H9 (cell line): ENCODE results near the gene UCP1. TPM values are rescaled to one million over a fixed set of nuclear protein-coding genes. Genes with fewer than 3 reads are reported as not detected.

ENCODE experiments used
- DNase-seq: peaks from one replicate; pipeline ENCODE4 v3.0.0-alpha.2; 2017
- H2AFZ ChIP-seq: one replicate; pipeline ENCODE4 v1.6.1; 2013; ENCODE audit warnings: mild to moderate bottlenecking, low read length, control low read depth, moderate library complexity
- H2AK5ac ChIP-seq: 2 replicates; pipeline ENCODE4 v1.6.1; 2013; ENCODE audit warnings: low read length, control low read depth, mixed read lengths; ENCODE audit not compliant: insufficient read length
- H2BK120ac ChIP-seq: one replicate; pipeline ENCODE4 v1.6.1; 2013; ENCODE audit warnings: low read depth, mild to moderate bottlenecking, low read length, control low read depth, inconsistent platforms; ENCODE audit not compliant: poor library complexity, severe bottlenecking
- H2BK12ac ChIP-seq: 2 replicates; pipeline ENCODE4 v1.6.1; 2013; ENCODE audit warnings: low read length, control low read depth, mixed read lengths, low read depth; ENCODE audit not compliant: insufficient read length
- H2BK15ac ChIP-seq: 2 replicates; pipeline ENCODE4 v1.6.1; 2013; ENCODE audit warnings: low read depth, low read length, control low read depth
- H2BK20ac ChIP-seq: one replicate; pipeline ENCODE4 v1.6.1; 2013; ENCODE audit warnings: low read depth, mild to moderate bottlenecking, low read length, control low read depth, inconsistent platforms; ENCODE audit not compliant: poor library complexity, severe bottlenecking
- H2BK5ac ChIP-seq: 2 replicates; pipeline ENCODE4 v1.6.1; 2013; ENCODE audit warnings: low read length, control low read depth, mixed read lengths; ENCODE audit not compliant: insufficient read length
- H3K14ac ChIP-seq: 2 replicates; pipeline ENCODE4 v1.6.1; 2013; ENCODE audit warnings: low read length, control low read depth; ENCODE audit not compliant: insufficient read depth
- H3K18ac ChIP-seq: 2 replicates; pipeline ENCODE4 v1.6.1; 2013; ENCODE audit warnings: low read depth, mild to moderate bottlenecking, mixed read lengths, low read length, control low read depth; ENCODE audit not compliant: insufficient read length
- H3K23ac ChIP-seq: 2 replicates; pipeline ENCODE4 v1.6.1; 2013; ENCODE audit warnings: low read length, control low read depth, mixed read lengths, low read depth; ENCODE audit not compliant: insufficient read length
- H3K23me2 ChIP-seq: 2 replicates; pipeline ENCODE4 v1.6.1; 2013; ENCODE audit warnings: low read depth, mild to moderate bottlenecking, mixed read lengths, low read length, control low read depth; ENCODE audit not compliant: insufficient read length, poor library complexity, severe bottlenecking
- H3K27ac ChIP-seq: 2 replicates; pipeline ENCODE4 v1.5.1; 2013; ENCODE audit warnings: low read length, control low read depth, mixed read lengths, low read depth; ENCODE audit not compliant: insufficient read length
- H3K27me3 ChIP-seq: 2 replicates; pipeline ENCODE4 v1.6.1; 2013; ENCODE audit warnings: low read length, control low read depth, inconsistent platforms; ENCODE audit not compliant: insufficient read depth
- H3K4ac ChIP-seq: 2 replicates; pipeline ENCODE4 v1.6.1; 2013; ENCODE audit warnings: low read depth, mild to moderate bottlenecking, control low read depth, inconsistent platforms, low read length, moderate library complexity
- H3K4me1 ChIP-seq: 2 replicates; pipeline ENCODE4 v1.6.1; 2013; ENCODE audit warnings: low read length, control low read depth, inconsistent platforms; ENCODE audit not compliant: insufficient read depth
- H3K4me2 ChIP-seq: 2 replicates; pipeline ENCODE4 v1.6.1; 2013; ENCODE audit warnings: low read length, control low read depth, mixed read lengths; ENCODE audit not compliant: insufficient read length, insufficient read depth
- H3K56ac ChIP-seq: 2 replicates; pipeline ENCODE4 v1.6.1; 2013; ENCODE audit warnings: low read depth, mild to moderate bottlenecking, mixed read lengths, low read length, control low read depth; ENCODE audit not compliant: insufficient read length
- H3K79me1 ChIP-seq: 2 replicates; pipeline ENCODE4 v1.6.1; 2013; ENCODE audit warnings: low read depth, mild to moderate bottlenecking, moderate library complexity, low read length, control low read depth, inconsistent platforms; ENCODE audit not compliant: insufficient read depth, poor library complexity, severe bottlenecking
- H3K79me2 ChIP-seq: 2 replicates; pipeline ENCODE4 v1.6.1; 2013; ENCODE audit warnings: low read length, control low read depth, inconsistent platforms; ENCODE audit not compliant: insufficient read depth
- H3K9ac ChIP-seq: 2 replicates; pipeline ENCODE4 v1.6.1; 2013; ENCODE audit warnings: low read length, control low read depth, mixed read lengths; ENCODE audit not compliant: insufficient read length; ENCODE audit errors: extremely low read depth
- H3K9me3 ChIP-seq: one replicate; pipeline ENCODE4 v1.6.1; 2013; ENCODE audit warnings: low read depth, low read length, inconsistent platforms; ENCODE audit not compliant: control insufficient read depth
- H3T11ph ChIP-seq: one replicate; pipeline ENCODE4 v1.6.1; 2013; ENCODE audit warnings: mild to moderate bottlenecking, low read length, control low read depth, inconsistent platforms
- H4K20me1 ChIP-seq: one replicate; pipeline ENCODE4 v1.6.1; 2013; ENCODE audit not compliant: control insufficient read depth, insufficient read length, insufficient read depth
- H4K5ac ChIP-seq: 2 replicates; pipeline ENCODE4 v1.6.1; 2013; ENCODE audit warnings: low read depth, mild to moderate bottlenecking, mixed read lengths, low read length, control low read depth; ENCODE audit not compliant: insufficient read length
- H4K8ac ChIP-seq: replicated peaks from 2 replicates; pipeline ENCODE4 v1.6.1; 2013; ENCODE audit warnings: low read length, control low read depth, mixed read lengths, low read depth; ENCODE audit not compliant: insufficient read length
- H4K91ac ChIP-seq: 2 replicates; pipeline ENCODE4 v1.6.1; 2013; ENCODE audit warnings: low read depth, mild to moderate bottlenecking, moderate library complexity, mixed read lengths, low read length, control low read depth; ENCODE audit not compliant: insufficient read length
- H3K27ac Mint-ChIP-seq, 3 experiments: 2 replicates in 2 of 3; 3 replicates in 1 of 3; pipeline ENCODE4 v1.8.0; 2020 to 2021; ENCODE audit warnings: mixed read lengths in 3 of 3, mild to moderate bottlenecking in 1 of 3, moderate library complexity in 1 of 3
- H3K27me3 Mint-ChIP-seq: 2 replicates; pipeline ENCODE4 v1.8.0; 2021; ENCODE audit warnings: low read depth, mild to moderate bottlenecking, moderate library complexity, mixed read lengths
- H3K36me3 Mint-ChIP-seq, 3 experiments: 2 replicates in 2 of 3; 3 replicates in 1 of 3; pipeline ENCODE4 v1.8.0; 2020 to 2021; ENCODE audit warnings: low read depth in 3 of 3, mixed read lengths in 3 of 3; ENCODE audit not compliant: insufficient read depth in 1 of 3
- H3K4me1 Mint-ChIP-seq, 2 experiments: 2 replicates each; pipeline ENCODE4 v1.8.0; 2020; ENCODE audit warnings: mixed read lengths in 2 of 2
- H3K4me3 Mint-ChIP-seq, 2 experiments: 2 replicates in 1 of 2; 3 replicates in 1 of 2; pipeline ENCODE4 v1.8.0; 2020 to 2021; ENCODE audit warnings: mild to moderate bottlenecking in 2 of 2, mixed read lengths in 2 of 2, moderate library complexity in 1 of 2
- H3K9me3 Mint-ChIP-seq, 2 experiments: 2 replicates in 1 of 2; 3 replicates in 1 of 2; pipeline ENCODE4 v1.8.0; 2020; ENCODE audit warnings: mild to moderate bottlenecking in 2 of 2, mixed read lengths in 2 of 2, moderate library complexity in 1 of 2
- WGBS: extraction: QIAGEN DNeasy Blood & Tissue Kit; methylation state at CpG from one replicate; pipeline ENCODE4 v1.1.7; 2013; ENCODE audit warnings: missing lambda C conversion rate, low lambda C conversion rate, mixed read lengths; ENCODE audit not compliant: insufficient read length; ENCODE audit errors: extremely low coverage; 5-methylcytosine and 5-hydroxymethylcytosine counted together
- total RNA-seq: library from RNA; stranded (reverse); gene quantifications from 2 replicates; pipeline ENCODE4 v1.2.1, GENCODE V29; 2021
- TF ChIP-seq, protein P1 (sequence below): fragments of 200-600 bp; sonication (generic); conservative IDR thresholded peaks from 3 replicates; pipeline ENCODE4 v1.8.0; 2021; ENCODE audit warnings: antibody characterized with exemption, mild to moderate bottlenecking

The UCP1 gene
- total RNA-seq, 1 experiment from 2014 or later: not detected

DNA sequence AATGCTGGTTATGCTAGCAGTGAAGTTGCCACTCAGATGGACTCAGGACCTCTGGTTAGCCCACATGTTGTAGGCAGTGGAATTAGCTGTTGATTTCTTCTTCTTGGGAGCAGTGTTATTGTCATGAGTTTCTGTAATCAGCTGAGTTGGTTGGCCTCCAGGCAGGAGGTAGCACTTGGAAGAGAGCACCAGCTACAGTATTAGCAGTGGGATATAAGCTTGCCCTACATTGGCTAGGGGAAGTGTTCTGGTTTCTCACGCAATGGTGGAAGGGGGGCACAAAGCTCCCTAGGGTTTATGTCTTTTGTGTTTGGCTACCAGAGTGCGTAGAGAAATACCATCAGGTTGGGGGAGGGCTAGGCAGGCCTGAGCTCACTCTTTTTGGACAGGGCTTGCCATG lies 34.0 kb upstream of the UCP1 start:
- H4K5ac ChIP-seq: no peak overlapping the region
- H3T11ph ChIP-seq: no peak overlapping the region
- no peaks in the 10 kb centered on the region for H3K23me2 ChIP-seq
- H3K27ac Mint-ChIP-seq: no peak overlapping the region; a peak in 1 of 7 replicates
- no peak overlapping the region for H3K4me3 Mint-ChIP-seq
- no peak overlapping the region for H3K4me2 ChIP-seq
- no peak overlapping the region for H4K91ac ChIP-seq
- no peaks in the 10 kb centered on the region for H3K9me3 ChIP-seq
- no peaks in the 10 kb centered on the region for H3K36me3 Mint-ChIP-seq
- H3K9me3 Mint-ChIP-seq: no peaks in the 10 kb centered on the region; a peak in 1 of 5 replicates
- H3K23ac ChIP-seq: no peak overlapping the region
- no peak overlapping the region for H3K18ac ChIP-seq
- H3K79me1 ChIP-seq: no peaks in the 10 kb centered on the region
- WGBS: no CpG with 5 or more reads among the region's 2 CpGs
- no peak overlapping the region for H4K8ac ChIP-seq
- no peaks in the 10 kb centered on the region for H4K20me1 ChIP-seq
- no peak for DNase-seq
- peaks cover 9 to 11% of the 10 kb centered on the region in 2 experiments for H3K4me1 Mint-ChIP-seq
- no peak overlapping the region for H3K56ac ChIP-seq
- no peak overlapping the region for H3K14ac ChIP-seq
- no peak overlapping the region for H3K9ac ChIP-seq
- no peaks in the 10 kb centered on the region for H3K27me3 Mint-ChIP-seq
- H2BK120ac ChIP-seq: no peak overlapping the region
- no peaks in the 10 kb centered on the region for H3K79me2 ChIP-seq
- H2AFZ ChIP-seq: no peak overlapping the region
- no peak overlapping the region for H3K27ac ChIP-seq
- no peak overlapping the region for H2BK20ac ChIP-seq
- no peak overlapping the region for H2BK12ac ChIP-seq
- H2AK5ac ChIP-seq: no peak overlapping the region
- TF ChIP-seq, protein P1, sequence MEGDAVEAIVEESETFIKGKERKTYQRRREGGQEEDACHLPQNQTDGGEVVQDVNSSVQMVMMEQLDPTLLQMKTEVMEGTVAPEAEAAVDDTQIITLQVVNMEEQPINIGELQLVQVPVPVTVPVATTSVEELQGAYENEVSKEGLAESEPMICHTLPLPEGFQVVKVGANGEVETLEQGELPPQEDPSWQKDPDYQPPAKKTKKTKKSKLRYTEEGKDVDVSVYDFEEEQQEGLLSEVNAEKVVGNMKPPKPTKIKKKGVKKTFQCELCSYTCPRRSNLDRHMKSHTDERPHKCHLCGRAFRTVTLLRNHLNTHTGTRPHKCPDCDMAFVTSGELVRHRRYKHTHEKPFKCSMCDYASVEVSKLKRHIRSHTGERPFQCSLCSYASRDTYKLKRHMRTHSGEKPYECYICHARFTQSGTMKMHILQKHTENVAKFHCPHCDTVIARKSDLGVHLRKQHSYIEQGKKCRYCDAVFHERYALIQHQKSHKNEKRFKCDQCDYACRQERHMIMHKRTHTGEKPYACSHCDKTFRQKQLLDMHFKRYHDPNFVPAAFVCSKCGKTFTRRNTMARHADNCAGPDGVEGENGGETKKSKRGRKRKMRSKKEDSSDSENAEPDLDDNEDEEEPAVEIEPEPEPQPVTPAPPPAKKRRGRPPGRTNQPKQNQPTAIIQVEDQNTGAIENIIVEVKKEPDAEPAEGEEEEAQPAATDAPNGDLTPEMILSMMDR: no peak
- H3K4ac ChIP-seq: no peak overlapping the region
- no peak overlapping the region for H2BK15ac ChIP-seq
- no peak overlapping the region for H2BK5ac ChIP-seq
- no peaks in the 10 kb centered on the region for H3K4me1 ChIP-seq
- no peaks in the 10 kb centered on the region for H3K27me3 ChIP-seq
